Stromal cell of bone marrow (primary cell): Measurements from ENCODE around the gene ZFP64.

Source experiments
- DNase-seq: peaks from one replicate; pipeline ENCODE4 v3.0.0-alpha.2; 2012; ENCODE audit warnings: low read depth

ZFP64 gene

GRCh38 chr20:52104546-52105441 lies 86.8 kb downstream of the ZFP64 start:
- DNase-seq, result no peak

DNA sequence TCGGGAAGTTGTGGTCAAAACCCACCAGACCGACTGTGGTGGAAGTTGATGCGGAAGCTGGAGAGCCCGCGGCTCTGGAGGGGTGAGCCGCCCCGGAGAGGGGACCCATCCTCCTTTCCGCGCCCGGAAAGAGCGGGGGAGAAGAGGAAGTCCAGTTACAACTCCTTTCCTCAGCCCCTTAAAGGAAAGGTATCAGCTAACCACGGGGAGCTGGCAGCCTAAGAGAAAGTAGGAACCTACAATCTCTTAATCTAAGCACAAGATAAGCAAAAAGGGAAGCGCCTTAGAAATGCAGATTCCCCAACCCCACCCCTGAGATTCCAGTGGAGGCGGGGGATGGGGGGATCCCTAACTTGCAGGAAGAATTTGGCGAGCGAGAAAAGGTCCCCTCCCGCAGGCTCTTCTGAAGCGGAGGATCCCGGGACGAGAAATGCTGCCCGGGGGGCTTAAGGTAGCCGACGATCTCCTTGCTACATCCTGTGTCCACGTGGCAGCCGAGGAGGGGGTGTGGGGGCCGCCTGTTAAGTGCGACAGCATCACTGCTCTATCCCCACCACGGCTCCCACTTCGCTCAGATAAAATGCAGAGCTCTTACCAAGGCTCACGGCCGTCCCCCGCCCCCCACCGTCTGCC lies 87.5 kb downstream of the ZFP64 start:
- DNase-seq, result no peak

DNA sequence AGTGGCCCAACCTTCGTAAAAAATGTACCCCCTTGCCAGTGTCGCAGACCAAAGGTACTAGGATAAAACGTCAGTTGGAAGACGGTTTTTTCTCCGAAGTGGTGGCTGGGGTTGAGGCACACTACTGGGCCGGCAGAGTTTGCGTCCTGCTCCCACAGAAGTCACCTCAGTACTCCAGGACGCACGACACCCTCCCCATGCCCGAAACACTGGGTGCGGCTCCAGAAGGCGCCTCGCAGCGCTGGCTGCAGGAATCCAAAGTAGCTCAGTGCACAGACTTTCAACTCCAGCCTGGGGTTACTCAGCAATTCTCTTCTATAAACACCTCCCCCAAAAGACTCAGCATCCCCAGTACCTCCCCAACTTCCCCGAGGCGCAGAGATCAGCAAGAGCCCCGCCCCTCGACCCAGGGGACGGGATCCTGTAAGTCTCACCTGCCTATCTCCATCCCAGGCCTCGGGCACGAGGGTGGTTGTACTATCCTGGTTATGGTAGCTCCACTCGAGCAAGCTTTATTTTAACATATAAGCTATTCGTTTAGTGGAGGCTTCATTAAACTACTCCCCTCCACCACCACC lies 88.2 kb downstream of the ZFP64 start:
- DNase-seq, result no peak

DNA sequence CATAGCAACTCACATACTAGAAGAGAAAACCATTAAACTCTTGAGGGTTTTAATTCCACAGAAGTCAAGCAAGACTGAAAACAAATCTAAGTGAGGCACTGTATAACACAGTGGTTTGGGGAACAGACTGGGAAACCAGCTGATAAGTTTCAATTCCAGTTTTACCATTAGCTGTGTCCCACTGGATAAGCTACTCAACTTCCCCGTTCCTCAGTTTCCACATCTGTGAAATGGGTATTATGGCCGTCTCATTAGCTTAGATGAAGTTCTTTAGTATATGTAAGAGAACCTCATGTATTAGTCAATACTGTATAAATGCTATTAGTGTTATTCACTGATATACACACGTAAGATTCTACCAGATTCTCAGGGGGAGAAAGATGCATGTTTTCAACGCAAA lies 89.0 kb downstream of the ZFP64 start:
- DNase-seq, result no peak

- no peak for DNase-seq
Measured at GRCh38 chr20:52102126-52102525, 89.5 kb downstream of the ZFP64 start.
